Measurements from ENCODE around the gene OR8D1. TPM values are rescaled to one million over a fixed set of nuclear protein-coding genes. Genes with fewer than 3 reads are reported as not detected.

Gene OR8D1
- total RNA-seq: not detected in 2 replicates

GRCh38 chr11:124313849-124314248 lies at the start of gene OR8D1:
Gene OR8D1 (minus strand): TSS chr11:124313949. CDS start chr11:124310766, 3,183 bp downstream.

DNA sequence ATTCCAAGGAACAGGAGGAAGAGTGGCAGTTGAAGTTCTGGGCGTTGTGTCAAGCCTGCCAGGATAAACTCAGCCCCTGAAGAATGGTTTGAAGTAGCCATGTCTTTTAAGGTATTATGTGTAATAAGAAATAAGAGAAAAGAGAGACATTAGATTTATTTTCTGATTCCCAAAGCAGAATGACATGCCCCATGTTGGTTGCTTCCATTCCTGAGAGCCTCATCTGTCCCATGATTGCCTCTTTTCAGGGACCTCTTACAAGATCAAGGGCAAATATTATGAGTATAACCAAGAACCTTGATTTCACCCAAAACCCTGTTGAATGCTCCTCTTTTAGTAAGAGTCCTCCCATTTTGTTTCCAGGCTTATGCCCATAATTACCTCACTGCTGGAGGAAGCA lies 6.3 kb upstream of the OR8D1 start, which contains the start of gene OR8D2:
Gene OR8D2 (minus strand): TSS at position 101 of the 400 bp plus-strand sequence. CDS start 0 bp downstream, at position 101.

DNA sequence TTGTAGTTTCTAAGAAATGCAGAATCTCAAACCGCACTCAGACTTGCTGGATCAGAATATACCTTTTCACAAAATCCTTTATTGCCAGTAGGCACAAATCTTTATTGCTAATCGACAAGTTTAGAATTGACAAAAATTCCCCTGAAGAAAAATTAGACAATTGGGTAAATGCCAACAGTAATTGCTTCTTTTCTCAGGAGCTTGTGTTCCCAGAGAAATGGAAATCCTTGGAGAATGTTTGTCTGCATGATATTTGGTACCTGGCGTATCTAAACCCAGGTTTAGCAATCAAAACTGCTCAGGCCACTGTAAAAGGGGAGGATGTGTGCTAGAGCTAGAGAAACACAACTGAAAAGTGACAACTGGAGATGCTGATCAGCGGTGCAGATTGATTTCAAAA lies 57.7 kb downstream of the OR8D1 start, which contains the start of gene OR8G5:
Gene OR8G5 (plus strand): TSS at position 301 of the 400 bp plus-strand sequence. CDS start 8,556 bp downstream, outside the sequence.

Other genes with a start within 250 kb of the OR8D1 start
- gene VWA5A, start 198.5 kb downstream of the OR8D1 start, total RNA-seq: 7.6 and 12.7 TPM in 2 replicates
- not detected in 2 replicates for gene OR10D3, start 130.6 kb downstream of the OR8D1 start, total RNA-seq
- not detected in 2 replicates for gene OR8G1, start 72.9 kb downstream of the OR8D1 start, total RNA-seq
- not detected in 2 replicates for gene OR8G5, start 57.6 kb downstream of the OR8D1 start, total RNA-seq
- not detected in 2 replicates for gene OR8D2, start 6.2 kb upstream of the OR8D1 start, total RNA-seq
- gene OR8B2, start 70.5 kb upstream of the OR8D1 start, total RNA-seq: not detected in 2 replicates
- not detected in 2 replicates for gene OR8B3, start 85.1 kb upstream of the OR8D1 start, total RNA-seq
- gene OR8B4, start 110.9 kb upstream of the OR8D1 start, total RNA-seq: not detected in 2 replicates
- not detected in 2 replicates for gene OR8B8, start 131.7 kb upstream of the OR8D1 start, total RNA-seq
- not detected in 2 replicates for gene OR8B12, start 229.7 kb upstream of the OR8D1 start, total RNA-seq

Data from smooth muscle cell of bladder (primary cell).